Measurements from ENCODE around the gene SIGLEC1. TPM values are rescaled to one million over a fixed set of nuclear protein-coding genes. Genes with fewer than 3 reads are reported as not detected.

Gene SIGLEC1
- total and polyA plus RNA-seq, 2 of the 8 experiments (the other 6 are each of a cell fraction or from before 2014, with no cell fraction given) = 0.02 TPM; not detected in 1

GRCh38 chr20:3728354-3728753 lies 16.0 kb upstream of the SIGLEC1 start:
- no peak overlapping the region for H3K23ac ChIP-seq (ENCODE audit: insufficient read length)
- H3K4me1 ChIP-seq (replicated peaks in 1 of 4; ENCODE audit: control insufficient read depth in 3 of 4, insufficient read depth in 4 of 4, low read length in 3 of 4) = peaks cover 0 to 13% (median 10%) of the 10 kb centered on the region in 4 experiments; a peak in 5 of 7 replicates
- H2AFZ ChIP-seq (ENCODE audit: low read length) = no peak overlapping the region
- H3K14ac ChIP-seq (ENCODE audit: insufficient read length) = no peak overlapping the region
- no peak overlapping the region for H2BK20ac ChIP-seq (ENCODE audit: low read length)
- H3K56ac ChIP-seq (replicated peaks; ENCODE audit: insufficient read length, low read depth, low read length) = no peak overlapping the region
- ChIA-PET CTCF (ENCODE audit: partially characterized antibody) (interaction anchor here (1.4 to 17.6 kb wide), 8 partner anchors 10 to 51 kb away, joined by 4 to 221 read pairs (median 8); no protein-coding TSS in a partner anchor), POLR2A (ENCODE audit: partially characterized antibody) (interaction anchor here (1.6 to 2.5 kb wide), 3 partner anchors 8 to 17 kb away, joined by 4 to 7 read pairs (median 6); no protein-coding TSS in a partner anchor)
- no peak overlapping the region for H3K18ac ChIP-seq (ENCODE audit: extremely low read depth, low read length)
- no peaks in the 10 kb centered on the region for H3K79me2 ChIP-seq (ENCODE audit: control insufficient read depth in 1 of 2, insufficient read depth in 2 of 2, low read length in 2 of 2)
- H3K23me2 ChIP-seq (ENCODE audit: low read depth, low read length) = 0 out of 2 replicates have a peak, but pooled peaks cover 3% of the 10 kb centered on the region
- H3K79me1 ChIP-seq (ENCODE audit: low read depth, low read length) = no peaks in the 10 kb centered on the region
- no peak overlapping the region for H2BK120ac ChIP-seq (replicated peaks; ENCODE audit: low read depth, low read length)
- no peak overlapping the region for H2BK12ac ChIP-seq (ENCODE audit: low read depth, low read length)
- H3K9me3 ChIP-seq (ENCODE audit: insufficient read depth in 2 of 2, low read depth in 1 of 2, low read length in 1 of 2) = no peaks in the 10 kb centered on the region
- no peak overlapping the region for H2BK15ac ChIP-seq (ENCODE audit: low read length)
- TF ChIP-seq GTF2F1 (IDR thresholded peaks at IDR 0.05; ENCODE audit: borderline replicate concordance, low read depth, low read length) = no peak
- no peak for TF ChIP-seq EZH2 (IDR thresholded peaks at IDR 0.05; ENCODE audit: low read depth, low read length, severe bottlenecking)
- no peak for TF ChIP-seq CREB1 (IDR thresholded peaks at IDR 0.05)
- no peak for TF ChIP-seq CBX5 (IDR thresholded peaks at IDR 0.05; ENCODE audit: low read depth, low read length)
- no peak for TF ChIP-seq BCL11A (IDR thresholded peaks at IDR 0.05; ENCODE audit: low read depth in 2 of 2, low read length in 2 of 2)
- no peak for TF ChIP-seq POLR2AphosphoS5 (IDR thresholded peaks at IDR 0.05; ENCODE audit: low read depth, low read length)
- TF ChIP-seq CBX8 (IDR thresholded peaks at IDR 0.05; ENCODE audit: borderline replicate concordance, low read depth, low read length) = no peak
- no peak for TF ChIP-seq SIN3A (conservative IDR thresholded peaks at IDR 0.05 in 1 of 2, IDR thresholded peaks at IDR 0.05 in 1 of 2; ENCODE audit: low read depth in 1 of 2, low read length in 2 of 2)
- no peak for TF ChIP-seq FOSL1 (IDR thresholded peaks at IDR 0.05; ENCODE audit: insufficient read depth, low read depth, low read length)
- no peak for TF ChIP-seq RFX5 (IDR thresholded peaks at IDR 0.05; ENCODE audit: borderline replicate concordance, low read depth, low read length)
- TF ChIP-seq ZNF274 (IDR thresholded peaks at IDR 0.05; ENCODE audit: borderline replicate concordance, extremely low read depth, low read length) = no peak
- no peak overlapping the region for H3K4me2 ChIP-seq (ENCODE audit: insufficient read depth in 1 of 2, low read depth in 2 of 2, low read length in 2 of 2)
- 87% methylated on average over 5 of the region's 5 CpGs; no CpG with 5 or more reads in 1 of the 2 experiments for WGBS, 2 experiments (ENCODE audit: extremely low coverage in 1 of 2, insufficient coverage in 1 of 2, insufficient read length in 1 of 2, insufficient replicate concordance in 2 of 2, low coverage in 1 of 2, low lambda C conversion rate in 2 of 2, missing lambda C conversion rate in 1 of 2)
- no peak overlapping the region for H4K5ac ChIP-seq (ENCODE audit: insufficient read length, low read depth, low read length)
- H4K8ac ChIP-seq (ENCODE audit: extremely low read depth, insufficient read depth, low read length) = no peak overlapping the region
- no peak overlapping the region for H3K4me3 ChIP-seq (ENCODE audit: extremely low read depth in 1 of 4, insufficient read depth in 2 of 4, low read depth in 3 of 4, low read length in 4 of 4)
- H3K27ac ChIP-seq (ENCODE audit: low read depth, low read length) = no peak overlapping the region
- no peaks in the 10 kb centered on the region for H3K36me3 ChIP-seq (ENCODE audit: control insufficient read depth in 2 of 4, insufficient read depth in 4 of 4, low read length in 3 of 4)
- peaks cover 0 to 2% of the 10 kb centered on the region in 2 experiments for H4K20me1 ChIP-seq (replicated peaks in 1 of 2; ENCODE audit: control insufficient read depth in 1 of 2, insufficient read depth in 2 of 2, low read length in 2 of 2)
- H2AK5ac ChIP-seq (ENCODE audit: low read depth, low read length) = no peak overlapping the region
- no peak for FAIRE-seq
- H4K91ac ChIP-seq (replicated peaks; ENCODE audit: insufficient read length, low read length) = no peak overlapping the region
- H2BK5ac ChIP-seq (ENCODE audit: low read depth, low read length) = no peak overlapping the region
- H3K9ac ChIP-seq (replicated peaks in 1 of 4; ENCODE audit: extremely low read depth in 1 of 4, low read depth in 3 of 4, low read length in 3 of 4) = no peak overlapping the region
- H3K27me3 ChIP-seq (replicated peaks in 1 of 4; ENCODE audit: control insufficient read depth in 3 of 4, extremely low read depth in 1 of 4, insufficient read depth in 3 of 4, low read length in 3 of 4) = peaks cover 1 to 26% (median 20%) of the 10 kb centered on the region in 4 experiments; a peak in 6 of 7 replicates
- no peak overlapping the region for H3K4ac ChIP-seq (replicated peaks; ENCODE audit: insufficient read length, low read depth, low read length)
- DNase-seq (ENCODE audit: low read depth in 1 of 2, low spot score in 2 of 2) = no peak

All from H1 (cell line).